Spleen (tissue), 7 donors: Measurements from ENCODE around the gene SCPEP1.

Source experiments
- CTCF ChIP-seq, 11 experiments: fragments of 200-600 bp in 7 of 11; fragments of 450-650 bp in 4 of 11; sonication (generic) in 4 of 11; IDR thresholded peaks in 8 of 11; conservative IDR thresholded peaks in 3 of 11; 1 replicate in 7 of 11; 2 replicates in 4 of 11; pipeline versions ENCODE4 v1.4.0 to v1.8.0; 2016 to 2021; ENCODE audit warnings: antibody characterized with exemption in 11 of 11, inconsistent platforms in 4 of 11, mild to moderate bottlenecking in 1 of 11
- POLR2A ChIP-seq, 3 donors: fragments of 450-650 bp; IDR thresholded peaks; one replicate each; pipeline ENCODE4 v1.5.1; 2017; ENCODE audit warnings: antibody characterized with exemption in 3 of 3, mild to moderate bottlenecking in 1 of 3
- POLR2AphosphoS5 ChIP-seq, 3 donors: sonication (generic); formaldehyde crosslinking; IDR thresholded peaks; one replicate each; pipeline ENCODE4 v1.5.1; 2017; ENCODE audit warnings: antibody characterized with exemption in 3 of 3
- donor health status: DM: no; HTN: no; CAD: no; lungs with moderate emphysema.
- donor health status: DM: no; HTN: no; CAD: no.
- donor health status: DM: no; HTN: no; CAD: no.

- TF ChIP-seq CTCF (IDR thresholded peaks at IDR 0.05 in 8 of 11, conservative IDR thresholded peaks at IDR 0.05 in 3 of 11) (no peak), POLR2AphosphoS5 (IDR thresholded peaks at IDR 0.05) (no peak), POLR2A (IDR thresholded peaks at IDR 0.05) (no peak)
These were observed 39.7 kb downstream of the SCPEP1 start for GRCh38 chr17:57017625-57018024.
